GM18511 (cell line): ENCODE measurements around the gene HCAR3.
"Not testable (repeated sequence)": the region's sequence is repeated elsewhere in the genome, so short reads cannot be mapped to it uniquely, and the experiment has no call there.

Source experiments
- ATAC-seq: cut with Tn5 transposase; IDR thresholded peaks from one replicate; pipeline ENCODE4 v1.9.1; 2021; ENCODE audit warnings: mild to moderate bottlenecking, moderate library complexity; ENCODE audit not compliant: unreplicated experiment

HCAR3 gene

DNA sequence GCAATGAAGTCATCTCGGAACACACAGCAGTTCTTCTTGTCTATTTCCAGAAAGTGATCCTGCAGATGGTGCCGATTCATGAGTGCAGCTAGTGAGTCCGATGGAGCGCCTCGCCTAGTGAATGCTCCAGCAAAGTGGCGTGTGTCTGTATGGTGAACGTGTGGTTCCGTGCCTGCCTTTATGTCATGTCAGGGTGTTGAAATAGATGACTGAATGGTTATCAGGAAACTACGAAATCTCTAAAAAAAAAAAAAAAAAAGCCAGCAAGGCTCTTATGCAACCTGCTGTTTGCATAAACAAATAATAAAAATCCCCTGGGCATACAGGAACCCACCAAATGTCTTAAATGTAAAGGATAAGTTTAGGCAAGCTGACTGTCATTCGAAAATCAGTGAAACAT lies at the start of gene HCAR3:
HCAR3 (minus strand) TSS at position 154 of the 400 bp plus-strand sequence; CDS start at position 80, 74 bp downstream.
- ATAC-seq: not testable (repeated sequence)

DNA sequence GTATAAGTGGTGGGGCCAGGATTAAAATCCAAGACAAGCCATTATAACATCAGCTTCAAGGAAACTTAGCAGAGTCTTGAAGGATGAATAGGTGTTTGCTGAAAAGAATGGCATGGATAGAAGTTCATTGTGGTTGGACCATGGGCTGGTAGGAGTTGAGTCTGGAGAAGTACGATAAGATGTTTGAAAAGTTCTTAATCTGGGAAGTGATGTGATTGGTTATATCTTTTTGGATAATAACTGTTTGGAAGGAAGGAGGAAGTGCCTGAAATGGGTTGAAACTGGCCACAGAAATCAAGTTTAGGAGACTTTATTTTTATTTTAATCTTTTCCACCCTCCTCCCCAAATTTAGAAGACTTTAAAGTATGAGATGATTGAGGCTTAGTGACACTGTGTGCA lies 41.0 kb upstream of the HCAR3 start:
- no peak for ATAC-seq

DNA sequence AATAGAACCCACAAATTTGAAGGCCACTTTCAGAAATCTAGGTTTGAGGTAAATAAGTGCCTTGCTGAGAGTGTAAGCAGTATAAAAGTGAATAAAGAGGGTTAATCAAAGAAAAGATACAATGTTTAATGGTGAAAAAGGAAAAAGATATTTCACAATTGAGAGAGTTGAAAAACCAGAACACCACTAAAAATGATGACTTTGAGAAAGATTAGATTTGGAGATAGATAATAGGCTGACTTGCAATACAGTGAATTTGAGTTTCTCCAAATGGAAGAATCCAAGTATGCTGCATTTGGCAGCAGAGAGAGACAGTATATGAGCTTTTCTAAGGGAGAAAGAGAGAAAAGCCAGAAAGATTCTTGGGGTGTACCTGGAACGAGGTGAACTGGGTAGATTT lies 38.2 kb upstream of the HCAR3 start:
- ATAC-seq: no peak

DNA sequence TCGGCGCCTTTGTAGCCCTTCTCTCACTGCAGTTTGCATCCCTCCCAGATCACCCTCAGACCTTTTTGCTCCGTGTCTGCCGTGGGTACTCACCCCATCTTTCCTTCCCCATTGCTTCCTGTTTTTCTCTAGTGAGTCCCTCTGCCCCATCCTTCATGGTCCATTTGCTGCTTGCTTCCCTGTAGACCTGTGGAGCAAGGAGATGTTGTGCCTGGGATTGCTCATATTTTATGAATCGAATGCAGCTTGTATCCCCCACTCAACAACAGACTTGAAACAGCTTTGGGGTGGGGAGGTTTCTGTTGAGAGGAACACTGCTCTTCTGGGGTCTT lies 36.7 kb upstream of the HCAR3 start:
- ATAC-seq: no peak

DNA sequence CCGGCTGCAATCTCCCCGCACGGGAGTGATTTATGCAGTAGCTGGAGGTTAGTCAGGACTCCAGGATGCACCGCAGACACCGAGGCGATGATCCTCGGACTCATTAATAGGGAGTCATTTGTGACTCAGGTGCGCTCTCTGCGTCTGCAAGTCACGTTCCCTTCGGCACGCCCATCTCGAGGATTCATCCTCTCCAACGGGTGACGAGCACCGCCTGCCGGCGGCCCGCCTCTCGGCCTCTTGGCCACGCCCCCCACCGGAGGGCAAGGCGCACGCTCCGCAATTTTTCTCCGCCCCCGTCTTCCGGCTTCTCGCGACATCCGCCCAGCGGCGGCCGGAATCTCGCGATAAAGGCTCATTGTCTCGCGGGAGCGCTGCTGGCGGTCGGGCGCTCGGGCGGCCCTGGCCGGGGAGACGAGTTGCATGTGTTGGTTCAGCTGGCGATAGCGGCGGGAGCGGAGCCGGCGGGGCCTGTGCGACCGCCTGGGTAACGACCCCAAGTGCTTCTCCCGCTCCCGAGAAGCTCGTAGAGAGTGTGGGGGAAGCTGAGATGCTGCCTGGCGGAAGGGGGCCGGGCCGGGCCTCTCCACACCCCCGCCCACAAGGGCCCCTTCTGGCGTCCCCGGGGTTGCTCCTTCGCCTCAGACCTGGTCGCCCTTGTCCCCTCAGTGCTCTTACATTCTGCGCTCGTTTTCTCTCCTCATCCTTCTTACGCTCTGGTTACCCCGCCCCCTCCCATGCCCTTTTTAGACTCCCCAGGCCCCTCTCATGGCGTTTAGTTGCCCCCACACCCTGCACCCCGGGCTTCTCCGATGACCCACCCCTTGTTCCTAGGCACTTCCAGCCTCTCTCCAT lies 36.1 kb upstream of the HCAR3 start, which contains the start of gene DENR:
DENR (plus strand) TSS at position 361 of the 855 bp plus-strand sequence. CDS start 878 bp downstream, outside the sequence.
- peak; percentile 97 for ATAC-seq

DNA sequence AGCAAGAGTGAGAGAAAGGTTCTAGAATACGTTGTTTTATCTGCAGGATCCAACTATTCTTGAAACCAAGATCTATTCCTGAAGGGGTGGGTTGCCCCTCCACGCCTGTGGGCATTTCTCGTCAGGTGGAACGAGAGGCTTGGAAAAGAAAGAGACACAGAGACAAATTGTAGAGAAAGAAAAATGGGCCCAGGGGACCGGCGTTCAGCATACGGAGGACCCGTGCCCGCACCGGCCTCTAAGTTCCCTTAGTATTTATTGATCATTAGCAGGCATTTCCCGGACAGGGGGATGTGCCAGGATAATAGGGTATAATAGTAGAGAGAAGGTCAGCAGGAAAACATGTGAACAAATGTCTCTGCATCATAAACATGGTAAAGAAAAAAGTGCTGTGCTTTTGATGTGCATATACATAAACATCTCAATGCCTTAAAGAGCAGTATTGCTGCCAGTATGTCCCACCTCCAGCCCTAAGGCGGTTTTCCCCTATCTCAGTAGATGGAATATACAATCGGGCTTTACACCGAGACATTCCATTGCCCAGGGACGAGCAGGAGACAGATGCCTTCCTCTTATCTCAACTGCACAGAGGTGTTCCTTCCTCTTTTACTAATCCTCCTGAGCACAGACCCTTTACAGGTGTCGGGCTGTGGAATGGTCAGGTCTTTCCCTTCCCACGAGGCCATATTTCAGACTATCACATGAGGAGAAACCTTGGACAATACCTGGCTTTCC lies 34.3 kb upstream of the HCAR3 start:
- not testable (repeated sequence) for ATAC-seq

DNA sequence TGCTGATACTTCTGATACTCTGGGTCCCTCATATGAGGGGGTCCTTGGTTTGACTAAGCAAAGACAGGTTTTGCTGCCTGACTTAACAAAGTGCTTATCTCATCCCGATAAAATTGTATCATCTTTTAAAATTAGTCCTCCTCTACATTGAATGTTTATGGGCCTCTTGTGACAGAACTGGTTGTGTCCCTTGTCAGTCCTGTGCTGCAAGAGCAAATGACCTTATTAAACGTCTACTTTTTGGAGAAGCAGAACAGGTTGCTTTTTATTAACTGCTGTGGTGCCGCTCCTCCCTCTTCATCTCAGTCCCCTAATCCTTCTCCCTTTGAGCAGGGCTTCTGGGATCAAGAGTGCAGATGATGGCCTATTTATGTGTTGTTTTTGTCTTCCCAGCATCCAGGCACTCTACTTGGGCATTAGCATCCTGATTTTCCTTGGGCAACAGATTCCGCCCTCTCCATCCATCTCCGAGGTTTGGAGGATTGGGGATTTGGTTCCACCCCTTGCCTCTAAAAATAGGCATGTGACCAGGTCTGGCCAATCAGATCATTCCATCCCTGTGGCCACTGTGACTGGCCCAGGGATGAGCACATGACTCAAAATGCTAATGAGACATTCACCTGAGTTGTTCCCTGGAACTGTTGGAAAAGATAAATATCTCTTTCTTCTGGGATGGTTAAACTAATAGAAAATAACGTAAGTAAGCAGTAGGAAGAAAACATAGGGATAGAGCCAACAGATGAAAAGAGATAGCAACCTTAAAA lies 33.1 kb upstream of the HCAR3 start:
- ATAC-seq: no peak

DNA sequence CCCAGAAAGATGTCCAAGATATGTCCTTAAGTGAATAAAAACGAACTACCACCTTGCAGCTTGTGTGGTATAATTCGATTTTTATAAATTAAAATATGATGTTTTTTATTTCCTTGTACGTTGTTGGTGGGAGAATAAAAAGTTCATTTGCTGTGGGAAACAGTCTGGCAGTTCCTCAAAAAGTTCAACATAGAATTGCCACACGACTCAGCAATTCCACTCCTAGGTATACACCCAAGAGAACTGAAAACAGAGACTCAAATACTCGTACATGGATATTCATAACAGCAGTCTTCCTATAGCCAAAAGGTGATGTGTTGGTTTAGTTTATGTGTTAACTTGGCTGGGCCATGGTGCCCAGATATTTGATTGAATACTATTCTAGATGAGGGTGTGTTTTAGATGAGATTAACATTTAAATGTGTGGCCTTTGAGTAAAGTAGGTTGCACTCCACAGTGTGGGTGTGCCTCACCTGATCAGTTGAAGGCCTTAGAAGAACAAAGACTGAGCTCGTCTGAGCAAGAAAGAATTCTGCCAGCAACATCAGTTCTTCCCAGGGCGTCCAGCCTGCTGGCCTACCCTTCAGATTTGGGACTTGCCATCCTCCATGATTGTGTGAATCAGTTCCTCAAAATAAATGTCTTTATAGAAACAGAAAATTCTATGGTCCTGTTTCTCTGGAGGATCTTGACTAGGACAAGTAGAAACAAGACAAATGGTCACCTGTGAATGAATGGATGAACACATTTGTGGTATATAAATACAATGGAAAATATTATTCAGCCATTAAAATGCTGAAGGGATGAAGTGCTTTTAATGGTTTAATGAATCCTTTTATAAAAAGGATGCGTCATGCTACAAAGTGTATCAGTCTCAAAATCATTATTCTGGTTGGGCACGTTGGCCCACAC lies 30.9 kb upstream of the HCAR3 start:
- ATAC-seq: no peak

DNA sequence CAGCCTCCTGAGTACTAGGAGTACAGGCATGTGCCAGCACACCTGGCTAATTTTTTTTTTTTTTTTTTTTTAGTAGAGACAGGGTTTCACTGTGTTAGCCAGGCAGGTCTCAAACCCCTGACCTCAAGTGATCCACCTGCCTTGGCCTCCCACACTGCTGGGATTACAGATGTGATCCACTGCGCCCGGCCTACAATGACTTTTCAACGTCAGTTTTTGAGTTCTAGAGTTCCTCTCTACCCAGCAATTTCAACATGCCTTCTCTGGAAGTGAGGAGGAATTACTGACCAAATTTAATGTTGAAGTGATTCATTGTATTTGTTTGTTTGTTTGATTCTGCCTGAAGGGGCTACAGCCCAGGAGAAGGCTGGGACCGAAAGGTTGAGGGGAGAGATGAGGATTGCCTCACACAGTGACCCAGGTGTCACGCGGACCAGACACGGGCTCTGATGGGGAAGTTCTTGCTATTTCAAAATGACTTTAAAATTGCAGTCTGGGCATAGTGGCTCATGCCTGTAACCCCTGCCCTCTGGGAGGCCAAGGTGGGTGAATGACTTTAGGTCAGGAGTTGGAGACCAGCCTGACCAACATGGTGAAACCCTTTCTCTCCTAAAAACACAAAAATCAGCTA lies 27.4 kb upstream of the HCAR3 start:
- no peak for ATAC-seq

DNA sequence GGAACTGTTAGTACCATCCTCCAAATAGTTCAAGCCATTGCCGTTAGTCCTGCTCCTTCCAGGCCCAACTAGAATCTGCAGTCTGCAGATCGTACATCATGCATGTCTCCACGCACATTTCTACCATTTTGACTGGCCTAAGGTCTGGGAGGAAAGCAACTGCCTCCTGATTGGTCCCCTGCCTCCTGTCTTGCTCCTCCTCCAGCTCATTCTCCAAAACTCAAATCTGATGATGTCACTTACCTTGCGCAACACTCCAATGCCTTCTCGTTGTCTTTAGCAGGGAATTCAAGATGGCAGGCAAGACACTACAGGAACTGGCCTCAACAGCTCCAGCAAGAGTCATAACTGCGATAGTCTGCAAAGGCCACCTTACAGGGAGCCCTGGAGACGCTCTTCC lies 23.7 kb upstream of the HCAR3 start:
- no peak for ATAC-seq

DNA sequence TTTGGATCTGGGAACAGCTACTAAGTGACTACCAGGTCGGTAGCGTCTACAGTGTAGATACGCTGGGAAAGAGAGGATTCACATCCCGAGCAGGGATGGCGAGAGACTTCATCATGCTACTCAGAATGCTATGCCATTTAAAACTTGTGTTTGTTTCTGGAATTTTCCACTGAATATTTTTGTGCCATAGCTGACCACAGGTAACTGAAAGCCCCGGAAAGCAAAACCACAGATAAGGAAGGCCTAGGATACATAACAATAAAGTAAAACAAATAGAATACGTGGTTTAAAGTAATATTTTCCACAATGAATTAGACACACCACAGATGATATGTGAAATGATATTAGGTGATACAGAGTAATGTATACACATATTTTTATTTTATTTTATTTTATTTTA lies 22.0 kb upstream of the HCAR3 start:
- ATAC-seq: no peak

DNA sequence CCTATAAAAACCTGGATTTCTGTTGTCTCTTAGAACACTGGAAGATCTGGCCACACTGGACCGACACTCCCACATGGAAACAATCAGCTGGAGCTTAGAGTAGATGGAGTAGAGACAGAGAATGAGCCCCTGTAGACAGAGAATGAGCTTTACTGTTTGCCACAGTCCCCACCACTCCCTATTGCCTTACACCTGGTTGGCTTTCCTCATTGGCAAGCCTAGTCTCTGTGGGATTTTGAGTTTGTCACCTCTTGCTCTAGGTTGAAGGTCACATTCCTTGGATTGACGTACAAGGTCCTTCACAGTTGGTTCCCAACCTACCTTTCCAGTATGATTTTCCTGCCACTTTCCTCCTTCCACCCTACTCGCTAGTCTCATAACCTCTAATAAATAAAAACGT lies 16.0 kb upstream of the HCAR3 start:
- ATAC-seq: no peak

DNA sequence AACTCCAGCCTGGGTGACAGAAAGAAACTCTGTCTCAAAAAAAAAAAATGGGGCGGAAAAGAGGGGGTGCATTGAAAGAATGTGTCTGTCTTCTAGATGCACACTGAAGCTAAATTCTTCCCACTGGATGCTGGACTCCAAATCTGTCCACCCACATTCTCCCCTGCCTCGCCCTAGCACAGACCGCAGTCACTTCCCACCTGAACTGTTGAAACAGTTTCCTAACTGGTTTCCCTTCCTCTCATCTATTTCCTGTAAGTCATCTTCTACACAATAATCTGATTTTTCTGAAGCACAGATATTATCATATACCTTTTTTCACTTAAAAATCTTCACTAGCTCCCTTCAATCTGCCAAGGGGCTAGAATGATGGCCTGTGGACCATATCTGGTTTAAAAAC lies 15.6 kb upstream of the HCAR3 start:
- ATAC-seq: no peak

DNA sequence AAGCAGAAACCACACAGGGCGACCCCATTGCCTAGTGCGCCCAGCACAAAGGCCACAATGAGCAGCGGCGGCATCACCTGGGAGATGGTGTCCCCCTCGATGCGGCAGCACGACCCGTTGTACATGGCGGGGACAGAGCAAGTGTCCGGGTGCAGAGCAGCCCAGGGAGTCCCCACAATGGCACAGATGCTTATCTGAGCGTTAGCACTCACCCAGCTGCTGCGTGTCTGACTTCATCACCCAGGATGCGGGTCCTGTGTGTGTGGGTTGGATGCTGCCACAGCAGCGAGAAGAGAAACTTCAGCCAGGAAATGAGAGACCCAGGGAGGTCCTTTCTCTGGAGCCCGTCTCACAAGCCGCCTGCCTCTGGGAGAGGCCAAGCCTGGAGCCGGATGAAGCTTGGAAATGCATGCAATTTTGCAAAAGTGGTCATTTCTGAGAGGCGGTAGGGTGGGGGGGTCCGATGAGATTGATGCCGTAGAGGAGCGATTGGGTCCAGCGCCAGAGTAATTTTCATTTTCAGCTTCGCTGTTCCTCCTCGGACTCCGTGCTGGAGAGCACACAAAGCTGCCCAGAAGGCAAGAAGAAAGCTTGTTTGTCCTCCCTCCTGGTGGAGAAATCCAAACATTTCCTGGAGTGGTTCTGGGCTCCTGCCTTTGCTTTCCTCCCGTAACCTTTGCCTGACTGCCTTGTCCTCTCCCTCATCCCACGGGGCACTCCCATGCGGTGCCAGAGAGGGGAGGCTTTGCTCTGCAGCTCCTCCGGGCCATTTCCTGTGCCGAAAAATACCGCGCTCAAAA lies 13.8 kb upstream of the HCAR3 start, which contains the start of gene HCAR1:
HCAR1 (minus strand) TSS at position 630 of the 800 bp plus-strand sequence; CDS start at position 125, 505 bp downstream.
- ATAC-seq: no peak

DNA sequence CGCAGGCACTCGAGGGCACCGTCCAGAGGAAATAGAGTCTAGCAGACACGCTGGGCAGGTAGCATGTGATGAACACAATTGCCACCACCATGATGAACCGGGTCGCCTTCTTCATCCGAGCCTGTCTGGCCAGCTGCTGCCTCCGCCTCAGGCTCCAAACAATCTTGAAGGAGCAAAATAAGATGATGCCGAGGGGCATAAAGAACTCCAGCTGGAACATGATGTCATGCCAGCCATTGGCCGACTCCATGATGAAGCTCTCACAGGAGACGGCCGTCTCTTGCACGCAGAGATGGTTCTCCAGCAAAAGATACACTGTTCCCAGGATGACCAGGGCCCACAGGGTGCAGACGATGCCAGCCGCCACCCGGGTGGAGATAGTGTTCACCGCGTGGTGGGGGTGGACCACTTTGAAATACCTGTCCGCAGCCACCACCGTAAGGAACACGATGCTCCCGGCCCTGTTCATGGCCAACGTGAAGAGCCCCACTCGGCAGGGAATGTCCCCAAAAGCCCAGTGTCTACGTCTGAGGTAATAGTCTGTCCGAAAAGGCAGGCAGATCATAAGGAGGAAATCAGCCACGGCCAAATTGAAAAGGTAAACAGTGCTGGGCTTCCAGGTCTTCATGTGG lies 13.1 kb upstream of the HCAR3 start:
- ATAC-seq: no peak

DNA sequence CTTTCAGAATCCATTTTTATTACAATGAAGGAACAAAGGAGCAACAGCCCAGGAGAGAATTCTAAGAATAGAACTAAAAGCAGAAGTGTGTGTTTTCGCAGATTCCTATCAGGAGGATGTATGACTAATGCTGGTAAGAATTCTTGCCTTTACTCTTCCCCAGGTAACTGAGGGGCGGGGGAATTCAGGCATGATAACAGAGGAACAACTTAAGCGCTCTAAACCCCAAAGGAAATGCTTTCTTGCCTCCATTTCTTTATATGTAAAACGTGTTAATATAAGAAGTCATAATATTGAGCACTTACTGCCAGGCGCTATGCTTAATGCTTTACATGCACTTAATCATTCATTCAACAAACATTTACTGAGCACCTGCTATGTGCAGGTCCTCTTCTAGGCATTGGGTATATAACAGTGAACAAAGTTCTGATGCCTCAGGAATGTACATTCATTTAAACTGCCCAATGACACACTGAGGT lies 9.5 kb upstream of the HCAR3 start:
- no peak for ATAC-seq

DNA sequence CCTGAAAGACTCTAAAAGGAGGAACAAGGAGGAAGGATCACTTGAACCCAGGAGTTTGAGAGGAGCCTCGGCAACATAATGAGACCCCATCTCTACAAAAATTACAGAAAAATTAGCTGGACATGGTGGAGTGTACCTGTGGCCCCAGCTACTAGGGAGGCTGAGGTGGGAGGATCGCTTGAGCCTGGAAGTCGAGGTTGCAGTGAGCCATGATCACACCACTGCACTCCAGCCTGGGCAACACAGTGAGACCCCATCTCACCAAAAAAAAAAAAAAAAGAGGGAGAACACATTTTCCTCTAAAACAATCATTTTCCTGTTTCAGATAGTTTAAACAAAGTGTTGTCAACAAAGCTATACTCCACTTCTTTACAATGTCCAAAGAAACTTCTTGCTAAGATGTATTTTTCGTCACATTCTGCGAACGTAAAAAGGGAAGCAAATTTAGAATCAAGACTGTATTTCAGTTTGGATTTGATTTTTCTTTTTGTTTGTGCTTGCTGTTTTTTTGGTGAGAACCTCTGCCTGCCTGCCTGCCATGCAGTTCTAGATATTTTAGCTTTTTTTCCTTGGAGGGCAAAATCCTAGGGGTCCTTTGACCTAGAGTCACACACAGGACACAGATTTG lies 9.0 kb upstream of the HCAR3 start:
- ATAC-seq: no peak
